Measurements from ENCODE around the gene XAGE3. TPM values are rescaled to one million over a fixed set of nuclear protein-coding genes. Genes with fewer than 3 reads are reported as not detected.
"Not testable (repeated sequence)": the region's sequence is repeated elsewhere in the genome, so short reads cannot be mapped to it uniquely, and the experiment has no call there.

The XAGE3 gene, protein sequence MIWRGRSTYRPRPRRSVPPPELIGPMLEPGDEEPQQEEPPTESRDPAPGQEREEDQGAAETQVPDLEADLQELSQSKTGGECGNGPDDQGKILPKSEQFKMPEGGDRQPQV
- not detected in 2 replicates for total RNA-seq (2014; rRNA removed)
- Bru-seq, nascent RNA, result not detected
- not detected for BruChase-seq, experiment 1, labeled RNA remaining after a 6-hour chase
- BruChase-seq, experiment 2, labeled RNA remaining after a 2-hour chase, result percentile 9 among the genes with signal in this experiment
- long read RNA-seq, result 0 reads

DNA sequence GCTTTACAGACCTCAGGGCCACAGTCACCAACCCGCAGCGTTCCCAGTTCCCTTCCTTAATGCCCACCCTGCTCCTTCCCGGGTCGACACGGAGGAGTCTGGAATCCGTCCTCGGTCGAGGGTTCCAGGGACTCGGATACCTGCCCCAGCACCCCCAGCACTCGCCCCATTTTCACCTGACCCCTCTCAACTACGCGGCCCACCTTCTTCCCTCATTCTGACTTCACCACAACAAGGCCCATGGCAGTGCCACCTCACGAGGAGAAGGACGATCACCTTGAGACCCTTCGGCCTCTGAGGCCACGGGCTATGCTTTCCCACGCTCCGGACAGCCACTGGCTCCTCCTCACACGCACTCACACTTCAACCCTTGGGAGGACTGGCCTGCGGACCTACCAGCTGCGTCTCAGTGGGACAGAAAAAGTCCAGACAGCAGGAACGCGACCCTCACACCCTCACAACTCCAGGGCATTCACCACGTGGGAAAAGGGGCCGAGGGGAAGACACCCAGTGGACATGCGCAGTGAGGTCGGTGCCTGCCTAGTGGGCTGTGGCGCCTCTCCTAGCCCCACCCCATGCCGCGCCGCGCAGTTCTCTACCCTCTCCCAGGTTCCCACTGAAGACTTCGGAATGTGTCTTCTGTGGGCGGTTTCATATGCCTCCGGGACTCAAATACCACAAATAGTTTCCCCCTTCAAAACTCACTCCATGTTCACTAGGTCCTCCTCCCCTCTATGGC, at the start of gene XAGE3:
XAGE3 (minus strand) TSS at position 474 of the 739 bp plus-strand sequence. CDS start 950 bp downstream, outside the sequence.
- no peaks in the 10 kb centered on the region for H3K9me2 ChIP-seq (replicated peaks; ENCODE audit: low read length)
- H3K4me1 ChIP-seq (ENCODE audit: insufficient read depth, low read length), result no peaks in the 10 kb centered on the region
- H3K4me3 ChIP-seq (ENCODE audit: low read length), result no peak within 1 kb of the TSS
- BruUV-seq (replicated peaks), result no TSS peak
- ChIA-PET CTCF (no interaction called here), POLR2A (ENCODE audit: unreplicated experiment) (no interaction called here)
- H3K4me2 ChIP-seq (ENCODE audit: low read length), result no peak within 1 kb of the TSS
- no peak within 1 kb of the TSS for H3K9ac ChIP-seq (ENCODE audit: low read length)
- intact Hi-C loops (cut with micrococcal nuclease), result no loop called here
- H3K36me3 ChIP-seq (ENCODE audit: low read depth, low read length), result no peaks in the 10 kb centered on the region
- no peak within 1 kb of the TSS for H2AFZ ChIP-seq (ENCODE audit: low read length)
- no peak within 1 kb of the TSS for H3K27ac ChIP-seq (ENCODE audit: low read length)
- H3K9me3 ChIP-seq (ENCODE audit: low read length), result no peaks in the 10 kb centered on the region
- H4K20me1 ChIP-seq (ENCODE audit: low read length), result no peaks in the 10 kb centered on the region
- DNase-seq, result no peak
- no peaks in the 10 kb centered on the region for H3F3A ChIP-seq (ENCODE audit: low read length, unreplicated experiment)
- peaks cover 44% of the 10 kb centered on the region; the same call in 1 of the 2 replicates for H3K27me3 ChIP-seq (ENCODE audit: low read length)
- no peak for TF ChIP-seq EZH2 (IDR thresholded peaks at IDR 0.05; ENCODE audit: low read length, unreplicated experiment)
- no peak for TF ChIP-seq EZH2phosphoT487 (IDR thresholded peaks at IDR 0.05; ENCODE audit: borderline replicate concordance, low read length)
- TF ChIP-seq, protein P1, sequence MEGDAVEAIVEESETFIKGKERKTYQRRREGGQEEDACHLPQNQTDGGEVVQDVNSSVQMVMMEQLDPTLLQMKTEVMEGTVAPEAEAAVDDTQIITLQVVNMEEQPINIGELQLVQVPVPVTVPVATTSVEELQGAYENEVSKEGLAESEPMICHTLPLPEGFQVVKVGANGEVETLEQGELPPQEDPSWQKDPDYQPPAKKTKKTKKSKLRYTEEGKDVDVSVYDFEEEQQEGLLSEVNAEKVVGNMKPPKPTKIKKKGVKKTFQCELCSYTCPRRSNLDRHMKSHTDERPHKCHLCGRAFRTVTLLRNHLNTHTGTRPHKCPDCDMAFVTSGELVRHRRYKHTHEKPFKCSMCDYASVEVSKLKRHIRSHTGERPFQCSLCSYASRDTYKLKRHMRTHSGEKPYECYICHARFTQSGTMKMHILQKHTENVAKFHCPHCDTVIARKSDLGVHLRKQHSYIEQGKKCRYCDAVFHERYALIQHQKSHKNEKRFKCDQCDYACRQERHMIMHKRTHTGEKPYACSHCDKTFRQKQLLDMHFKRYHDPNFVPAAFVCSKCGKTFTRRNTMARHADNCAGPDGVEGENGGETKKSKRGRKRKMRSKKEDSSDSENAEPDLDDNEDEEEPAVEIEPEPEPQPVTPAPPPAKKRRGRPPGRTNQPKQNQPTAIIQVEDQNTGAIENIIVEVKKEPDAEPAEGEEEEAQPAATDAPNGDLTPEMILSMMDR (conservative IDR thresholded peaks at IDR 0.05; ENCODE audit: low read depth, low read length), result no peak
- ATAC-seq, result no peak
- no peaks in the 10 kb centered on the region for H3K79me2 ChIP-seq (ENCODE audit: low read length)

DNA sequence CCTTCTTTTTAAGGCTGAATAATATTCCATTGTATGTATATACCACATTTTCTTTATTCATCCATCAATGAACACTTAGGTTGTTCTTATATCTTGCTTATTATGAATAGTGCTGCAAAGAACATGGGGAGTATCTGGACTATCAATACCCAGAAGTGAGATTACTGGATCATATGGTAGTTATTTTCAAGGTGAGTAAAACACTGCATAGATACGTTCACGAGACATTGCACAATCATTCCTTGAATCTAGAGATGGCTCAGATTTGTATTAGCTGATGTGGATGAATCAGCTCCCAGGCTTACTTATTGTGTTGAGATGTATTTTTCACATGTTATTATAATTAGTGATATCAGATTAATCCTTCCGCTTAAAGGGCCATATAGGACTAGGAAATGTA, 46.8 kb upstream of the XAGE3 start:
- BruUV-seq (replicated peaks); H3K9me3 ChIP-seq (ENCODE audit: low read length); H3K4me2 ChIP-seq (ENCODE audit: low read length); POLR2A ChIA-PET (ENCODE audit: unreplicated experiment); ATAC-seq; intact Hi-C loops (cut with micrococcal nuclease); H3K27ac ChIP-seq (ENCODE audit: low read length); H2AFZ ChIP-seq (ENCODE audit: low read length); H3K9me2 ChIP-seq (replicated peaks; ENCODE audit: low read length); H3K79me2 ChIP-seq (ENCODE audit: low read length); H3K4me3 ChIP-seq (ENCODE audit: low read length); H3K36me3 ChIP-seq (ENCODE audit: low read depth, low read length); H3K9ac ChIP-seq (ENCODE audit: low read length); H3F3A ChIP-seq (ENCODE audit: low read length, unreplicated experiment); H4K20me1 ChIP-seq (ENCODE audit: low read length); H3K4me1 ChIP-seq (ENCODE audit: insufficient read depth, low read length); CTCF ChIA-PET; H3K27me3 ChIP-seq (ENCODE audit: low read length); DNase-seq: not testable (repeated sequence)

DNA sequence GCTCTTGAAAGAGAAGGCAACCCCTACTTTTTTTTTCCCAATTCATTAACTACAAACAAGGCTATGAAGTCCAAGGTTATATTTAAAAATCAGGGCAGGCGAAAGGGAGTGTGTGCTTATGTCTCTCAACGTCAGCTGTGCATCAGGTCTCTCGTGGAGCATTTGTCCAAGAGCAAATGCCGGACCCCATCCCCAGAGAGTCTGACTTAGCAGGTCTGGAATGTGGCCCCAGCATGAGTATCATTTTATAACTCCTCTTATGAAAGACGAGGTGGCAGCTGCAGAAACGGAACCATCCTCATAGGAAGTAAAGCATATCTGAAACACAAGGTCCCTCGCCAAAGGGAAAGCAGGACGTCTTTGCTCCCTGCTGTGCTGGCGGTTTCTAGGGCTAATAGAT, 45.8 kb upstream of the XAGE3 start:
- H3K9me3 ChIP-seq (ENCODE audit: low read length); H3F3A ChIP-seq (ENCODE audit: low read length, unreplicated experiment); H3K79me2 ChIP-seq (ENCODE audit: low read length); DNase-seq; H3K4me2 ChIP-seq (ENCODE audit: low read length); H3K27me3 ChIP-seq (ENCODE audit: low read length); H3K9ac ChIP-seq (ENCODE audit: low read length); BruUV-seq (replicated peaks); CTCF ChIA-PET; H4K20me1 ChIP-seq (ENCODE audit: low read length); H3K36me3 ChIP-seq (ENCODE audit: low read depth, low read length); H2AFZ ChIP-seq (ENCODE audit: low read length); H3K4me1 ChIP-seq (ENCODE audit: insufficient read depth, low read length); H3K9me2 ChIP-seq (replicated peaks; ENCODE audit: low read length); H3K27ac ChIP-seq (ENCODE audit: low read length); ATAC-seq; H3K4me3 ChIP-seq (ENCODE audit: low read length); intact Hi-C loops (cut with micrococcal nuclease); POLR2A ChIA-PET (ENCODE audit: unreplicated experiment): not testable (repeated sequence)

DNA sequence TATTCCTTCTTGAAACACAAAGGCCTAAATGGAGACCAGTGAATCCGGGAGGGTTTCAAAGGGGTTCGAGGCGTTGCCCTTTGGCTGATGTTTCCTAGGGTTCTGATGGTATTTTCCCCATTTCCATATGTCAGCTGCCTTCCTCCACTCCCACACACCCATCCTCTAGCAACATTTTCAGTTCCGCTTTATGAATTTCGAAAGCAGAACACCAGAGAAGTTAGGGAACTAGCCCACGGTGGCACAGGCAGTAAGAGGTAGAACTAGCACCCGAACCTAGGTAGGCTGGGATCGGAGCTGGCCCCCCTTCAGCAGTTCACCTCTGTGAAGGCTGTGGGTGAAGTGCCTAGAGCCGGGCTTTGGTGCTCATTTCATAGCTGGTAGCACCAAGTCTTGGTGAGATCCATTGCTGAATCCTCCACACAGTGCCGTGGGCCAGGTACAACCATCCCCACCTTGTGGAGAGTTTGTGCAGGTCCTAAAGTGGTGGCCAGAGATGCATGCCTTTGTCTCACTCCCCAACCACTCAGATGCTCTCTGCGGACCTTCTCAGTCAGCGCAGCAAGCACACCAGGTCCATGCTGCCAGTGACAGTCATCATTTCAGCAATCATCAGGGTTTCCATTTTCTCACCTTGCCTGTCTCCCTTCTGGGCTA, 41.6 kb upstream of the XAGE3 start:
- H3K27me3 ChIP-seq (ENCODE audit: low read length); H3K9me2 ChIP-seq (replicated peaks; ENCODE audit: low read length); H3K36me3 ChIP-seq (ENCODE audit: low read depth, low read length); H3K4me1 ChIP-seq (ENCODE audit: insufficient read depth, low read length); BruUV-seq (replicated peaks); H3F3A ChIP-seq (ENCODE audit: low read length, unreplicated experiment); POLR2A ChIA-PET (ENCODE audit: unreplicated experiment); H3K27ac ChIP-seq (ENCODE audit: low read length); H2AFZ ChIP-seq (ENCODE audit: low read length); H3K79me2 ChIP-seq (ENCODE audit: low read length); H4K20me1 ChIP-seq (ENCODE audit: low read length); ATAC-seq; DNase-seq; H3K9ac ChIP-seq (ENCODE audit: low read length); H3K9me3 ChIP-seq (ENCODE audit: low read length); CTCF ChIA-PET; intact Hi-C loops (cut with micrococcal nuclease); H3K4me3 ChIP-seq (ENCODE audit: low read length); H3K4me2 ChIP-seq (ENCODE audit: low read length): not testable (repeated sequence)

DNA sequence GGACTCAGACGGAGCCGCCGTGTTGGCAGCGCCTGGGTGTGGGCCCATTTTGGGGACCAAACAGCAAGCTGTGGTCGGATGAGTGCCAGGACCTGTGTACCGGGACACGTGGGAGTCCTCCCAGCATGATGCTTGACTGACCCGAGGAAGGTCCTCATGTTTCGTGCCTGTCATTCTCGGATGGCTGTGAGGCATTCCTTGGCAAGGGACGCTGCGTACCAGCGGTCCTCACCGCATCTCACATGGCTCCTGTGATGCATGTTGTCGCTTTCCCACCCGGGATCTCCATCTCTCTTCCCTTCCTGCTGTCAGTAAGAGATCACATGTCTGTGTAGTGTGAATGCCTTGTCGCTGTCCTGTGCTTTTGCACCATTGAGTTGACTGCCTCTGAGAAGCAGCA, 40.0 kb upstream of the XAGE3 start:
- not testable (repeated sequence) for H3K9me2 ChIP-seq (replicated peaks; ENCODE audit: low read length); BruUV-seq (replicated peaks)

More for the DNA sequence above, 40.0 kb upstream of the XAGE3 start:
- ATAC-seq; H3K27ac ChIP-seq (ENCODE audit: low read length); H3K79me2 ChIP-seq (ENCODE audit: low read length); H3K9ac ChIP-seq (ENCODE audit: low read length); H3K9me3 ChIP-seq (ENCODE audit: low read length); CTCF ChIA-PET; H3K4me2 ChIP-seq (ENCODE audit: low read length); H3K4me3 ChIP-seq (ENCODE audit: low read length); H4K20me1 ChIP-seq (ENCODE audit: low read length); H3F3A ChIP-seq (ENCODE audit: low read length, unreplicated experiment); DNase-seq; H3K4me1 ChIP-seq (ENCODE audit: insufficient read depth, low read length); intact Hi-C loops (cut with micrococcal nuclease); H3K36me3 ChIP-seq (ENCODE audit: low read depth, low read length); H2AFZ ChIP-seq (ENCODE audit: low read length); H3K27me3 ChIP-seq (ENCODE audit: low read length); POLR2A ChIA-PET (ENCODE audit: unreplicated experiment): not testable (repeated sequence)
